HS-27A (cell line): ENCODE measurements around the gene EFCAB12.
"Not testable (repeated sequence)": the region's sequence is repeated elsewhere in the genome, so short reads cannot be mapped to it uniquely, and the experiment has no call there.

Source experiments
- DNase-seq: peaks from one replicate; pipeline ENCODE4 v3.0.0-alpha.2; 2012; ENCODE audit warnings: low read depth, missing footprints

Gene EFCAB12

DNA sequence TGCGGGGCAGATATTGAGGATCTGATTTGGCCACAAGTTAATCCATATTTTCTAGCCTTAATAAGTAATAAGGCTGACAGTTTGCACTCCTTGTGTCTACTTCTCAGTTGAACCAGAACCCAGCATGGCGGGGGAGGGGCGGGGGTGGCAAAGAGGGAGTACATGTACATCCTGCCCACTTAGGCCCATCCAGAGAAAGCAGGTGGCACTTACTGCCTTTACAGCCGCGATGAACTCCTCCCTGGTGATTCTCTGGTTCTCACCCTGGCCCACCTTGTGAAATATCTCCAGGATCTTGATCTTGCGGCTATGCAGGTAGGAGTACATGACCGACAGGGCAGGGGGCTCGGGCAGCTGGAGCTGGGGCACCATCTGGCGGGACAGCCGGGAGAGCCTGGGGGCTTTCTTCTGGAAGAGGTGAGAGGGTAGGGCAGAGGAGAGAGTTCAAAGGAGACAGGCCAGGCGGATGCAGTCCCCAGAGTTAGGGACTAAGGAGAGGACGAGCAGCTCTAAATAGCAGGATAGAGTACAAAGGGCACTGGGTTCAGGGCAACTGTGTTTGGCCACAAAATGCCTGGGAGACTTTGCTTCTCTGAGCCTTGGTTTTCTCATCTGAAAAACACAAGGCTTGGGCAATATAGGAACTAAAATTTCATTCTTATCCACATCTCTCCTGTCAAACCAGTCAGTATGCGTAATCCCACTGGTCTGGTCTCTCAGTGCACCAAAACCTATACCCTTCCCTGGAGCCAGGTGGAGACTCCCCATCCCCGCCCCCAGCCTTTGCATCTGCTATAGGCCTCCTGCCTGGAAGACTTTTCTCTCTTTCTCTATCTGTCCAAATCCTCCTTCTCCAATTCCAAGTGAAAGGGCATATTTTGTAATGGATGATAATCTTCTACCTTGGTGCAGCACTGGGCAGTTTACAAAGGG, 10.1 kb downstream of the EFCAB12 start:
- no peak for DNase-seq

GRCh38 chr3:129417326-129417725, 11.1 kb downstream of the EFCAB12 start:
- DNase-seq, result no peak

DNA sequence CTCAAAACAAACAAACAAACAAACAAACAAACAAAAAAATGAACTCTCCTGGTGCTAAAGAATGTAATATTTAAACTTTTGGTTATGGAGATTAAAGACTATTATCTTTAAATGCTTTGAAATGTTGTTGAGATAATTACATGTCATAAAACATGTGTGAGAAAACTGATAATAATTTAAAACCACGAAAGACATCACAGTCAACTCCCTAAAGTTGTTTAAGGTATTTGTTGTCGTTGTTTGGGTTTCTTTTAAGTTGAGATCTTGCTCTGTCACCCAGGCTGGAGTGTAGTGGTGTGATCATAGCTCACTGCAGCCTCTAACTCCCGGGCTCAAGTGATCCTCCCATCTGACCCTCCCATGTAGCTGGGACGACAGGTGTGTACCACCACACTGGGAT, 12.0 kb downstream of the EFCAB12 start:
- no peak for DNase-seq

DNA sequence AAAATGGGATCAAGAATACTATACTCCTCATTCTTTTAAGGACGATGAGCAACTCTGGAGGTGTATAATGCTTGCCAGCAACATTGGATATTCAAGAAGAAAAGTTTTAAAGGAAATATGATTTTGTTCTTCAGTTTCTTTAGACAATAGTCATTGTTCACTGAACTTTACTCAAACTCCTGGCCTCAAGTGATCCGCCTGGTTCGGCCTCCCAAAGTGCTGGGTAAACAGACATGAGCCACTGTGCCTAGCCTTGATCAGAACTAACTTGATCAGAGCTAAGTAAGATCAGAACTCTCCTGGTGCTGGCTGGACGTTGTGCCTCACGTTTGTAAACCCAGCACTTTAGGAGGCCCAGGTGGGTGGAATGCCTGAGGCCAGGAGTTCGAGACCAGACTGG, 12.6 kb downstream of the EFCAB12 start:
- no peak for DNase-seq

- DNase-seq, result no peak
Observed at GRCh38 chr3:129415378-129415777, 13.1 kb downstream of the EFCAB12 start.

DNA sequence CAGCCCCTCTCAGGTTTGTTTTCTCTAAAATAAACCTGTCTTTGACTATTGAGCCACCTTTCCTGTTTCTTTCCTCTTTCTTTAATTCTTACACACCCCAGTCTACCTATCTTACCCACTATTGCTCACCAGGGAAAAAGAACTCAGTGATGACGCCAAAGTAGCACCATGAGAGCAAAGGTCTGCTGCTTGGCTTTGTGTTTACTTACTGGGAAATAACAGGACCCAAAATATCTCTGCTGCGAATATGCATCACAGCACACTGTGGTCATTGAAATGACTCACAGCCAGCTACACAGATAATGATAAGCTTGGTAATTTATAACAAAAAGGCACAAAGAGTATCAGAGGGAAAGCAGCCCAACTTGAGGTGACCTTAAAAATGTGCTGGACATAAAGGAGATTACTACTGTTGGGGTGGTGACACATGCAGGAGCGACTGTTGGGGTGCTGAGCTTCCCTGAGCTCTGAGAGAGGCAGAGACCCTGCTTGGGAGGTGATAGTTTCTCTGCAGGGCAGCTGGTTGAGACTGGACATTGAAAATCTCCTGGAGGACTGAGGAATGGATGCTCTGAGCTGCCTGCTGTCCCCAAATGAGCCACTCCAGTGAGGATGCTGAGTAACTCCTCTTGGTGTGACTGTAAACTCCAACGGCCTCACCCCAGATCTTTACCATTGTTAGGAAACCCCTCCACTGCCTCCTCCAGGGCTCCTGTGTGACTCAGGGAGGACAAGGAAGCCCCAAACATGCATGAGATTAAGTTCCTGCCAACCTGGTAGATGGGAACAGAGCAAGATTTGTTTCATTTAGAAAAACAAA, 14.5 kb downstream of the EFCAB12 start:
- peak; percentile 43 for DNase-seq

- DNase-seq, result not testable (repeated sequence)
Observed at GRCh38 chr3:129413238-129413637, 15.2 kb downstream of the EFCAB12 start.

DNA sequence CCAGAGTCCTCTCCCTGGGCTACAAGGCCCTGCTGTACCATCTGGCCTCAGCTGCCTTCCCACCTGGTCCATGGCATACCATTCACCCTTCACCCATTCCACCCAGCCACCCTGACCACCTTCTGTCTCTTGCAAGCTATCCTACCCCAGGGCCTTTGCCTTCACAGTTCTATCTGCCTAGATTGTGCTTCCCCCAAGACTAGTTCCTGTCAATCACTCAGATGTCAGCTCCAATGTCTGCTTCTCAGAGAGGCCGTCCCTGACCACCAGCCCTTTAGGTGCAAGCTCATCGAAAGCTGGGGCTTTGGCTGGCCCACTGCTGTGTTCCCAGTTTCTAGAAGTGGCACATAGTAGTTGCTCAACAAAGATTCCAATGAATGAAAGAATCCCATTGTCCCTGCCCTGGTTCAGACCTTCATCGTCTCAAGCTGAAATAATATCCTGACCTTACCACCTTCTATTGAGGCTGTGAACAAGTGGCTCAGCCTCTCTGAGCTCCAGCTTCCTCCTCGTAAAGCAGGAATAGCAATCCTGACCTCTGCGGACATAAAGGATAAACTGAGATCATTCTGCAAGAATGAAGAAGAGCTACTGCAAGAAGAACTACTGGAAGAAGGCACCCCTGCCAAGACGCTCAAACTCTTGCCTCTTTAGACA, 15.8 kb downstream of the EFCAB12 start:
- DNase-seq, result no peak

GRCh38 chr3:129410971-129411370, 17.5 kb downstream of the EFCAB12 start:
- no peak for DNase-seq

DNA sequence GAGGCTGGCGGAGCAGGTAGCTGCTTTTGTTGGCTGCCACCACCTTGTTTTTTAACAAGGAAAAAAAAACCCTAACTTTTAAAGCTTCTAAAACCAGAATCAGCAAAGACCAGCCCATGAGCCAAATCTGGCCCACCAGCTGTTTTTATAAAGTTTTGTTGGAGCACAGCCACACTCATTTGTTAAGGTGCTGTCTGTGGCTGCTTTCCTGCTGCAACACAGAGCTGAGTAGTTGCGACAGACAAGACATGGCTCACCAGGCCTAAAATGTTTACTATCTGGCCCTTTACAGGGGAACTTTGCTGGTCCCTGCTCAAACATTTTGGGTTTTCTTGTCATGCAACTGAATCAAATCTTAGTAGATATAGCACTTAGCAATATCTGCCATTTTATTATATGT, 18.9 kb downstream of the EFCAB12 start:
- DNase-seq, result no peak

DNA sequence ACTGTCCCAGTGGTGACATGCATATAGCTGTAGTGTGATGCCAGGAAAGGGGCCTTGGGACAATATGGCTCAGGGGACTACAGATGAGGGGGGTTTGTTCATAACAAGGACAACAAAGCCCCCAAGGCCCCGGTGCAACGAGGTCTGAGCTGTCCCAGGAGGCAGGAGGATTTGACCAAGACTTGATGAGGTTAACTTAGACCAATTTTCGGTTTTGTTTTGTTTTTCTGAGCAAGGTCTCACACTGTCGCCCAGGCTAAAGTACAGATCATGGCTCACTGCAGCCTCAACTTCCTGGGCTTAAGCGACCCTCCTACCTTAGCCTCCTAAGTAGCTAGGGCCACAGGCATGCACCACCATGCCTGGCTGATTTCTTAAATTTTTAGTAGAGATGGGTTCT, 23.8 kb downstream of the EFCAB12 start:
- DNase-seq, result no peak

DNA sequence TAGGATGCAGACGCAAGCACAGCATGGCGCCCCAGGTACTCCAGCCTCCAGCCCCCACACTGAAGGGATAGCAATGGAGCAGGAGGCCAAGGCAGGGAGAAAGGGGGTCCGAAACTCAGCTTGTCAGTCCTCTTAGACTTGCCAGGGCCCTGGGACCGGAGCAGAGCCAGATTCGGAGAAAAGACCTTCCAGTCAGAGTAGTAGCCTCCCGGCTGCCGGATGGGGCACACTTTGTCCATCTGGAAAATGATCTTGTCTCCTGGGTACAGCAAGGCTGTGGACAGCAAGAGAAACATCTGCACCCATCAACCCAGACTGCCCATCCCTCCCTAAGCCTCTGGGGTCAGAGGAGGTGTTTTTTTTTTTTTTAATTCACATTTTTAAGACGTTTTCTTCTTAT, 24.3 kb downstream of the EFCAB12 start:
- no peak for DNase-seq

GRCh38 chr3:129403450-129403849, 25.0 kb downstream of the EFCAB12 start:
- DNase-seq, result no peak

GRCh38 chr3:129402616-129403015, 25.8 kb downstream of the EFCAB12 start:
- no peak for DNase-seq

- no peak for DNase-seq
Observed at GRCh38 chr3:129402210-129402609, 26.2 kb downstream of the EFCAB12 start.

DNA sequence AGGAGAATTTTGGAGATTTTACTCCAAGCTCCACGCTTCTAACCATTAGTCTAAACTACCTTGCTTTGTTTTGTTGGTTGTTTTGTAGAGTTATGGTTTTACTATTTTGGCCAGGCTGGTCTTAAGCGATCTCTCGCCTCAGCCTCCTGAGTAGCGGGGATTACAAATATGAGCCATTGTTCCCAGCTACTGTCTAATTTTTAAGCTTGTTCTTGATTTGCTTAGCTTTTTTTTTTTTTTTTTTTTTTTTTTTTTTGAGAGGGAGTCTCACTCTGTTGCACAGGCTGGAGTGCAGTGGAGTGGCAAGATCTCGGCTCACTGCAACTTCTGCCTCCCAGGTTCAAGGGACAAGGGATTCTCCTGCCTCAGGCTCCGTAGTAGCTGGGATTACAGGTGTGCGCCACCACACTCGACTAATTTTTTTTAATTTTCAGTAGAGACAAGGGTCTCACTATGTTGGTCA, 28.5 kb downstream of the EFCAB12 start:
- no peak for DNase-seq

DNA sequence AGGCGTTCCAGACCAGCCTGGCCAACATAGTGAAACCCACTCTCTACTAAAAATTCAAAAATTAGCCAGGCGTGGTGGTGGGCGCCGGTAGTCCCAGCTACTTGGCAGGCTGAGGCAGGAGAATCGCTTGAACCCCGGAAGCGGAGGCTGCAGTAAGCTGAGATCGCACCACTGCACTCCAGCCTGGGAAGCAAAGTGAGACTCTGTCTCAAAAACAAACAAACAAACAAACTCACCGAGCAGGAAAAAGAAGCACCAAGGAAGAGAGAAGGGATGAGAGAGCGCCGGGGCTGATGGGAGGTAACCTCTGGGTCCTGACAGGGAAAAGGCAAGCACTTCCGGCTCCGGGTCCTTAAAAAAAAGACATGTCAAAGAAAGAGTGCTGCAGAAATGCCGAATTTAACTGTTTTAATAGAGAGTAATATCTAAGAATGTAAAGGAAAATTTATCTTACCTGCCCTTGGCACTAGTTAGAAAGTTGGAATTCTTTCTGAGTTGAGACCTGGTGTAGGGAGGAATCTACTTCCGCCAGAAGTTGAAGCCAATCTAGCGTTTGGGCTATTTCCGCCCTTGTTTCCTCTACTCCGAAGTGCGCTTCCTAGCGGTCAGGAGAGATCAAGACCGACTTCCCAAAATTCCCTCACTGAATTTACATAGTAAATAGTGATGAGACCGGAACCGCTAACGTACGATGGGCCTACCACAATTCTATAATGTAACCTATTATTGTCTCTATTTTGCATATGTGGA, 29.1 kb downstream of the EFCAB12 start:
- peak; percentile 92 for DNase-seq

DNA sequence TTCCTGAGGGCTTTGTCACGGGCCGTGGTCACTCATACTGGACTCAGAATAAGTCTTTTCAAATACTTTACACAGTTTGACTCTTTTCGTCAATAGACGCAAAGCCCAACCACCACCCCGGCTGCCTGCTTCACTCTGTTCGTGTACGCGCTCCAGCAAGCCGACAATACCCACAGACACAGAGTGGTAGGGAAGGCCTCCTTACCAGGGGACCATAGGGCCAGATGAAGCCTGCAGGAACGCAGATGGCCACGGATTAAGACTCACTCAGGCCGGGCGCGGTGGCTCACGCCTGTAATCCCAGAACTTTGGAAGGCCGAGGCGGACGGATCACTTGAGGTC, 29.7 kb downstream of the EFCAB12 start:
- DNase-seq, result no peak

DNA sequence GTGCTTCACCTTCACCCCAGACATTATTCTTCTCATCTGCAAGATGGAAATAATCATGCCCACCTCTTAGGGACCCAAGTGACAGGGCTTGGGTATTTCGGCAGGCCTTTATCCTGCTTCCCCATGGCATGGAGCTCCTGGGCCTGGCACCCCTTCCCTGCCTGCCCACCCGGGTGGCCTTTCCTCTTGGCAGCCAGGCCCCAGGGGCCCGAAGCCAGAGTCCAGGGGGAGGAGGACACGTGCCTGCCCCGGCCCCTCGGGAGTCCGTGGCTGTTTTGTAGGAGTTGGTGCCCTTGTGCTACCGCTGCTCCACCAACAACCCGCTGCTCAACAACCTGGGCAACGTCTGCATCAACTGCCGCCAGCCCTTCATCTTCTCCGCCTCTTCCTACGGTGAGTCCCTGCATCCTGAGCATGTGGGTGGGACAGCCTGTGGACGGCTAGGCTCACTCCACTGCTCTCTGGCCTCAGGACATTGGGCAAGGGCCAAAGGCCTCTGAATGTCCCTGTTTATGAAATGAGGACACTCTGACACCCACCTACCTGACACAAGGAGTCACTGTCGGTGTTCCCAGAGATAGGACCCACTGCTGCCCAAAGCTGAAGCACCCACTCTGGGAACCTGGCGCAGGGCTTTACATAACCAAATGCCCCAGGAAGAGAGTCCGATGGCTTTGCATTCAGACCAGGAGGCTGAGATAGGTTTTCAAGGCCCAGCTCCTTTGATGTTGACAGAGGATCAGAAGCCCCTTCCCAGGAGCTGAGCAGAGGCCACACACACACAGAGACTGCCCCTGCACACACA, 34.5 kb downstream of the EFCAB12 start:
- DNase-seq, result not testable (repeated sequence)

- DNase-seq, result no peak
Observed at GRCh38 chr3:129393271-129393670, 35.2 kb downstream of the EFCAB12 start.
